K562 (cell line): ENCODE results near the gene PDE6C. TPM values are rescaled to one million over a fixed set of nuclear protein-coding genes. Genes with fewer than 3 reads are reported as not detected.
A peak's percentile ranks its signal among the peaks of the same experiment; 100 is the strongest.

Source experiments
- BRCA1 ChIP-seq, 2 experiments: fragments of 450-650 bp in 1 of 2; sonication (generic) in 1 of 2; formaldehyde crosslinking in 1 of 2; IDR thresholded peaks; 2 replicates each; pipeline versions ENCODE4 v1.5.0 to v1.6.1; 2017 to 2020; ENCODE audit warnings: mild to moderate bottlenecking in 1 of 2, missing genetic modification reagents in 1 of 2
- KAT8 ChIP-seq: fragments of 450-650 bp; IDR thresholded peaks from 2 replicates; pipeline ENCODE4 v1.6.1; 2016; ENCODE audit warnings: low read depth, mild to moderate bottlenecking
- KDM2B ChIP-seq: fragments of 250-450 bp; sonication (Bioruptor Pico); IDR thresholded peaks from 2 replicates; pipeline ENCODE4 v1.8.0; 2021; ENCODE audit warnings: mild to moderate bottlenecking, moderate library complexity
- MEIS2 ChIP-seq: fragments of 450-650 bp; IDR thresholded peaks from 2 replicates; pipeline ENCODE4 v1.6.1; 2014; ENCODE audit warnings: mild to moderate bottlenecking; ENCODE audit not compliant: partially characterized antibody
- NCOA6 ChIP-seq: fragments of 450-650 bp; IDR thresholded peaks from 2 replicates; pipeline ENCODE4 v1.6.1; 2017; ENCODE audit warnings: mild to moderate bottlenecking
- POLR2AphosphoS5 ChIP-seq: IDR thresholded peaks from 2 replicates; pipeline ENCODE4 v1.6.1; 2011; ENCODE audit warnings: mild to moderate bottlenecking, low read depth, low read length, moderate library complexity; ENCODE audit not compliant: control insufficient read depth, insufficient read depth
- RAD51 ChIP-seq: fragments of 450-650 bp; IDR thresholded peaks from 2 replicates; pipeline ENCODE4 v1.7.1; 2016; ENCODE audit warnings: low read depth, mild to moderate bottlenecking, borderline replicate concordance
- RBM34 ChIP-seq: fragments of 200-400 bp; formaldehyde crosslinking; IDR thresholded peaks from 2 replicates; pipeline ENCODE4 v1.6.1; 2018; ENCODE audit warnings: low read length, borderline replicate concordance; ENCODE audit not compliant: insufficient read depth
- SREBF1 ChIP-seq: fragments of 150-350 bp; IDR thresholded peaks from 2 replicates; pipeline ENCODE4 v1.6.1; 2014; ENCODE audit warnings: antibody characterized with exemption, low read depth, low read length, borderline replicate concordance
- STAT5A ChIP-seq: IDR thresholded peaks from 2 replicates; pipeline ENCODE4 v1.6.1; 2012; ENCODE audit warnings: low read length, inconsistent platforms, borderline replicate concordance
- THRAP3 ChIP-seq: fragments of 450-650 bp; IDR thresholded peaks from 2 replicates; pipeline ENCODE4 v1.6.1; 2016; ENCODE audit warnings: mild to moderate bottlenecking, inconsistent platforms, borderline replicate concordance
- ZC3H4 ChIP-seq: sonication (generic); formaldehyde crosslinking; IDR thresholded peaks from 2 replicates; pipeline ENCODE4 v1.9.0; 2021; ENCODE audit warnings: missing genetic modification reagents, borderline replicate concordance
- ZNF584 ChIP-seq: fragments of 200-800 bp; sonication (Bioruptor generic); IDR thresholded peaks from 2 replicates; pipeline ENCODE4 v1.6.1; 2016; ENCODE audit warnings: low read depth, mild to moderate bottlenecking, missing genetic modification characterization, missing compliant biosample characterization
- polyA plus RNA-seq, 8 experiments: library from polyadenylated mRNA; depleted of rRNA in 4 of 8; stranded (reverse) in 5 of 8; unstranded in 3 of 8; fragments of >200 nt; fragmentation: Nextera tagmentation in 2 of 8; fragmentation: Illumina TruSeq in 1 of 8; extraction: Ambion mirVana in 2 of 8; extraction: Trizol in 1 of 8; gene quantifications; 2 replicates each; pipeline versions ENCODE4 v1.2.1 to v1.2.3, GENCODE V29; 2011 to 2014; ENCODE audit warnings: inconsistent platforms in 1 of 8, missing spikeins in 1 of 8
- total RNA-seq, 7 experiments: library from RNA; depleted of rRNA in 6 of 7; stranded (reverse); fragments of >200 nt in 6 of 7; fragmentation: Illumina TruSeq in 2 of 7; extraction: Trizol in 2 of 7; gene quantifications; 2 replicates each; pipeline versions ENCODE4 v1.2.1 to v1.2.3, GENCODE V29; 2011 to 2021; ENCODE audit warnings: low replicate concordance in 1 of 7
- TF ChIP-seq, protein P1 (sequence below): fragments of 250-450 bp; sonication (Bioruptor Pico); IDR thresholded peaks from 2 replicates; pipeline ENCODE4 v1.4.0; 2020; ENCODE audit warnings: borderline replicate concordance
- TF ChIP-seq, protein P2 (sequence below): IDR thresholded peaks from 2 replicates; pipeline ENCODE4 v1.6.1; 2012; ENCODE audit warnings: low read depth, low read length, improper control_type of control experiment, borderline replicate concordance
- TF ChIP-seq, protein P3 (sequence below): fragments of 450-650 bp; IDR thresholded peaks from 2 replicates; pipeline ENCODE4 v1.6.1; 2016; ENCODE audit warnings: low read depth, mild to moderate bottlenecking, moderate library complexity
- TF ChIP-seq, protein P4 (sequence below): fragments of 250-450 bp; sonication (Bioruptor Pico); IDR thresholded peaks from 2 replicates; pipeline ENCODE4 v1.5.0; 2020; ENCODE audit warnings: mild to moderate bottlenecking
- TF ChIP-seq, protein P5 (sequence below): fragments of 450-650 bp; IDR thresholded peaks from 2 replicates; pipeline ENCODE4 v1.6.1; 2016; ENCODE audit warnings: mild to moderate bottlenecking

PDE6C gene
- total and polyA plus RNA-seq, 9 of the 15 experiments (the other 6 are each of a cell fraction or from before 2014, with no cell fraction given): not detected

DNA sequence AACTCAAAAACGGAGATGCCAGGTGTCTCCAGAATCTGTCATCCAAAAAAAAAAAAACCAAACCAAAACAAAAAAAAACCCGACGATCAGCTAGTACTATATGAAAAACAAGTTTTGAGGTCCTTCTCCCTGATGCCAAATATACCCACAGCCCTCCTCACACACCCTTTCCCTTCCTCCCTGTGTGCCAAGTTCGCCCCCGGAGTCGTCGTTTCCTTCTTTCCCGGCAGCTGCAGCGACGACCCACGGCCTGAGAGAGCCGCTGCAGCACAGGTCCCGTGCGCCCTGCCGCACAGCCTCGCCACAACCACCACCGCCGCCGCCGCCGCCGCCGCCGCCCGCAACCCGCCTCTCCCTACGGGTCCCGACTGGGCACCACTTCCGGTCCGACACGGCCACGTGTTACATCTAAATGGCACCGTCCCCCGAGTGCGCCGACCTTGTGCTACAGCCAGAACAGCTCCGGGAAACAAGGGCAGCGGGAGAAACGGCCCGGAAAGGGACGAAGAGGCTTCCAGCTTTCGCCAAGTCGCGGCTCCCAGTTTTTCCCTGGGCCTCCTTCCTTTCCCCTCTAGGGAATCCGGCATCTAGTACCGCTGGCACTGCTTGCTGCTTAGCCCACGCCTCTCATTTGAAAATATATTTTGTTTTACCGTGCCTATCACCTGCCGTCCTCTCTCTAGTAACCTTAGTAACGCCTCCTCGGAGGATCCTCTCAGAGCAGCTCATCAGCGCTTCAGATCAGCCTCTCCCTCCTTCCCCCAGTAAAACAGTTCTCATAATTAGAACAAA, 90.1 kb downstream of the PDE6C start, which contains the start of gene FRA10AC1 (continued):
- TF ChIP-seq ZC3H4 (CRISPR knock-in tag) (no peak), ZNF584 (CRISPR knock-in tag) (no peak), POLR2AphosphoS5 (0 out of 2 replicates have a peak, but pooled peaks have one; percentile 32), RBM34 (no peak), NCOA6 (no peak), KAT8 (no peak), STAT5A (no peak), THRAP3 (no peak), RAD51 (peak; percentile 22; the same call in 1 of the 2 replicates), SREBF1 (0 out of 2 replicates have a peak, but pooled peaks have one; percentile 49), BRCA1 (IDR thresholded peaks at IDR 0.05) (no peak), BRCA1 (CRISPR knock-in tag; IDR thresholded peaks at IDR 0.05) (no peak), KDM2B (CRISPR knock-in tag) (no peak), MEIS2 (no peak)
- TF ChIP-seq, protein P1, sequence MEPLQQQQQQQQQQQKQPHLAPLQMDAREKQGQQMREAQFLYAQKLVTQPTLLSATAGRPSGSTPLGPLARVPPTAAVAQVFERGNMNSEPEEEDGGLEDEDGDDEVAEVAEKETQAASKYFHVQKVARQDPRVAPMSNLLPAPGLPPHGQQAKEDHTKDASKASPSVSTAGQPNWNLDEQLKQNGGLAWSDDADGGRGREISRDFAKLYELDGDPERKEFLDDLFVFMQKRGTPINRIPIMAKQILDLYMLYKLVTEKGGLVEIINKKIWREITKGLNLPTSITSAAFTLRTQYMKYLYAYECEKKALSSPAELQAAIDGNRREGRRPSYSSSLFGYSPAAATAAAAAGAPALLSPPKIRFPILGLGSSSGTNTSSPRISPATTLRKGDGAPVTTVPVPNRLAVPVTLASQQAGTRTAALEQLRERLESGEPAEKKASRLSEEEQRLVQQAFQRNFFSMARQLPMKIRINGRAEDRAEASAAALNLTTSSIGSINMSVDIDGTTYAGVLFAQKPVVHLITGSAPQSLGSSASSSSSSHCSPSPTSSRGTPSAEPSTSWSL: no peak
- TF ChIP-seq, protein P2, sequence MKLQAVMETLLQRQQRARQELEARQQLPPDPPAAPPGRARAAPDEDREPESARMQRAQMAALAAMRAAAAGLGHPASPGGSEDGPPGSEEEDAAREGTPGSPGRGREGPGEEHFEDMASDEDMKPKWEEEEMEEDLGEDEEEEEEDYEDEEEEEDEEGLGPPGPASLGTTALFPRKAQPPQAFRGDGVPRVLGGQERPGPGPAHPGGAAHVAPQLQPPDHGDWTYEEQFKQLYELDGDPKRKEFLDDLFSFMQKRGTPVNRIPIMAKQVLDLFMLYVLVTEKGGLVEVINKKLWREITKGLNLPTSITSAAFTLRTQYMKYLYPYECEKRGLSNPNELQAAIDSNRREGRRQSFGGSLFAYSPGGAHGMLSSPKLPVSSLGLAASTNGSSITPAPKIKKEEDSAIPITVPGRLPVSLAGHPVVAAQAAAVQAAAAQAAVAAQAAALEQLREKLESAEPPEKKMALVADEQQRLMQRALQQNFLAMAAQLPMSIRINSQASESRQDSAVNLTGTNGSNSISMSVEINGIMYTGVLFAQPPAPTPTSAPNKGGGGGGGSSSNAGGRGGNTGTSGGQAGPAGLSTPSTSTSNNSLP: no peak
- TF ChIP-seq, protein P3, sequence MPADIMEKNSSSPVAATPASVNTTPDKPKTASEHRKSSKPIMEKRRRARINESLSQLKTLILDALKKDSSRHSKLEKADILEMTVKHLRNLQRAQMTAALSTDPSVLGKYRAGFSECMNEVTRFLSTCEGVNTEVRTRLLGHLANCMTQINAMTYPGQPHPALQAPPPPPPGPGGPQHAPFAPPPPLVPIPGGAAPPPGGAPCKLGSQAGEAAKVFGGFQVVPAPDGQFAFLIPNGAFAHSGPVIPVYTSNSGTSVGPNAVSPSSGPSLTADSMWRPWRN: no peak
- TF ChIP-seq, protein P4, sequence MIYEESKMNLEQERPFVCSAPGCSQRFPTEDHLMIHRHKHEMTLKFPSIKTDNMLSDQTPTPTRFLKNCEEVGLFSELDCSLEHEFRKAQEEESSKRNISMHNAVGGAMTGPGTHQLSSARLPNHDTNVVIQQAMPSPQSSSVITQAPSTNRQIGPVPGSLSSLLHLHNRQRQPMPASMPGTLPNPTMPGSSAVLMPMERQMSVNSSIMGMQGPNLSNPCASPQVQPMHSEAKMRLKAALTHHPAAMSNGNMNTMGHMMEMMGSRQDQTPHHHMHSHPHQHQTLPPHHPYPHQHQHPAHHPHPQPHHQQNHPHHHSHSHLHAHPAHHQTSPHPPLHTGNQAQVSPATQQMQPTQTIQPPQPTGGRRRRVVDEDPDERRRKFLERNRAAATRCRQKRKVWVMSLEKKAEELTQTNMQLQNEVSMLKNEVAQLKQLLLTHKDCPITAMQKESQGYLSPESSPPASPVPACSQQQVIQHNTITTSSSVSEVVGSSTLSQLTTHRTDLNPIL (CRISPR knock-in tag): no peak
- TF ChIP-seq, protein P5, sequence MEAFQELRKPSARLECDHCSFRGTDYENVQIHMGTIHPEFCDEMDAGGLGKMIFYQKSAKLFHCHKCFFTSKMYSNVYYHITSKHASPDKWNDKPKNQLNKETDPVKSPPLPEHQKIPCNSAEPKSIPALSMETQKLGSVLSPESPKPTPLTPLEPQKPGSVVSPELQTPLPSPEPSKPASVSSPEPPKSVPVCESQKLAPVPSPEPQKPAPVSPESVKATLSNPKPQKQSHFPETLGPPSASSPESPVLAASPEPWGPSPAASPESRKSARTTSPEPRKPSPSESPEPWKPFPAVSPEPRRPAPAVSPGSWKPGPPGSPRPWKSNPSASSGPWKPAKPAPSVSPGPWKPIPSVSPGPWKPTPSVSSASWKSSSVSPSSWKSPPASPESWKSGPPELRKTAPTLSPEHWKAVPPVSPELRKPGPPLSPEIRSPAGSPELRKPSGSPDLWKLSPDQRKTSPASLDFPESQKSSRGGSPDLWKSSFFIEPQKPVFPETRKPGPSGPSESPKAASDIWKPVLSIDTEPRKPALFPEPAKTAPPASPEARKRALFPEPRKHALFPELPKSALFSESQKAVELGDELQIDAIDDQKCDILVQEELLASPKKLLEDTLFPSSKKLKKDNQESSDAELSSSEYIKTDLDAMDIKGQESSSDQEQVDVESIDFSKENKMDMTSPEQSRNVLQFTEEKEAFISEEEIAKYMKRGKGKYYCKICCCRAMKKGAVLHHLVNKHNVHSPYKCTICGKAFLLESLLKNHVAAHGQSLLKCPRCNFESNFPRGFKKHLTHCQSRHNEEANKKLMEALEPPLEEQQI: peak; percentile 77; the same call in 1 of the 2 replicates
